GM15510 (cell line): ENCODE results near the gene CBFB.

Experiments used
- POLR2A ChIP-seq: IDR thresholded peaks from 3 replicates; pipeline ENCODE4 v1.6.1; 2011; ENCODE audit warnings: borderline replicate concordance; ENCODE audit not compliant: insufficient read length; ENCODE audit errors: extremely low read depth

Gene CBFB

GRCh38 chr16:67028696-67029253 lies at the start of gene CBFB:
TSS of gene CBFB (plus strand) at chr16:67029149. CDS start at chr16:67029408, 259 bp downstream.
- peak; percentile 98 for TF ChIP-seq POLR2A

- no peak for TF ChIP-seq POLR2A
These were observed 45.9 kb upstream of the CBFB start for GRCh38 chr16:66983033-66983432.

- no peak for TF ChIP-seq POLR2A
These were observed 44.0 kb upstream of the CBFB start for GRCh38 chr16:66984892-66985311.

- no peak for TF ChIP-seq POLR2A
These were observed 42.4 kb upstream of the CBFB start for GRCh38 chr16:66986559-66986958.

- no peak for TF ChIP-seq POLR2A
These were observed 40.7 kb upstream of the CBFB start, which contains the start of gene CES4A for GRCh38 chr16:66988197-66988788. TSS of gene CES4A (plus strand) at chr16:66988589. CDS start at chr16:66988773, 184 bp downstream.

- no peak for TF ChIP-seq POLR2A
These were observed 37.3 kb upstream of the CBFB start for GRCh38 chr16:66991545-66992077.

- TF ChIP-seq POLR2A: no peak
These were observed 32.5 kb upstream of the CBFB start for GRCh38 chr16:66996324-66996982.

- TF ChIP-seq POLR2A: no peak
These were observed 32.0 kb upstream of the CBFB start for GRCh38 chr16:66996983-66997358.

- no peak for TF ChIP-seq POLR2A
These were observed 28.3 kb upstream of the CBFB start for GRCh38 chr16:67000384-67001351.

GRCh38 chr16:67001726-67002125 lies 27.2 kb upstream of the CBFB start:
- TF ChIP-seq POLR2A: no peak

GRCh38 chr16:67006930-67007658 lies 21.9 kb upstream of the CBFB start:
- TF ChIP-seq POLR2A: no peak

- no peak for TF ChIP-seq POLR2A
These were observed 19.8 kb upstream of the CBFB start for GRCh38 chr16:67009158-67009557.

GRCh38 chr16:67011274-67011673 lies 17.7 kb upstream of the CBFB start:
- no peak for TF ChIP-seq POLR2A
